IMR-90 (cell line): ENCODE data around the gene ACRBP. TPM values are rescaled to one million over a fixed set of nuclear protein-coding genes. Genes with fewer than 3 reads are reported as not detected.

Experiments used
- ATAC-seq: fragments of 200-7000 bp; cut with Tn5 transposase; 2 replicates; pipeline ENCODE4 v1.9.1; 2020; ENCODE audit warnings: low read depth, mild to moderate bottlenecking, moderate library complexity
- BruUV-seq: library from RNA; stranded (reverse); fragments of 400-500 nt; replicated peaks from 2 replicates; lab custom pipeline; 2021; lab: Mats Ljungman, UMichigan
- CTCF ChIA-PET: fragments of 300-600 bp; formaldehyde crosslinking; extraction: SDS; loops from one replicate; lab custom pipeline; 2021; ENCODE audit warnings: antibody characterized with exemption; lab: Yijun Ruan, JAX
- POLR2A ChIA-PET: fragments of 300-600 bp; sonication (Branson Sonifier 250); formaldehyde crosslinking; loops from one replicate; lab custom pipeline; 2022; ENCODE audit warnings: antibody characterized with exemption; ENCODE audit not compliant: unreplicated experiment; lab: Charles Lee
- DNase-seq: peaks from one replicate; pipeline ENCODE4 v3.0.0; 2013
- H2AFZ ChIP-seq: replicated peaks from 2 replicates; pipeline ENCODE3; 2013; ENCODE audit warnings: low read length, mild to moderate bottlenecking; ENCODE audit not compliant: poor library complexity
- H2AK5ac ChIP-seq: 2 replicates; pipeline ENCODE4 v1.6.1; 2013; ENCODE audit warnings: low read depth, low read length, inconsistent platforms
- H2AK9ac ChIP-seq: replicated peaks from 2 replicates; pipeline ENCODE3; 2013; ENCODE audit warnings: mild to moderate bottlenecking, low read depth, low read length, moderate library complexity; ENCODE audit not compliant: poor library complexity
- H2BK120ac ChIP-seq: 2 replicates; pipeline ENCODE4 v1.6.1; 2013; ENCODE audit warnings: low read depth, low read length, inconsistent platforms
- H2BK15ac ChIP-seq: 3 replicates; pipeline ENCODE4 v1.6.1; 2013; ENCODE audit warnings: low read depth, low read length, inconsistent platforms
- H2BK20ac ChIP-seq: 2 replicates; pipeline ENCODE4 v1.6.1; 2013; ENCODE audit warnings: low read depth, mild to moderate bottlenecking, inconsistent platforms, low read length, moderate library complexity
- H2BK5ac ChIP-seq: 2 replicates; pipeline ENCODE4 v1.6.1; 2013; ENCODE audit warnings: mild to moderate bottlenecking, low read depth, low read length, inconsistent platforms; ENCODE audit not compliant: poor library complexity, severe bottlenecking
- H3K14ac ChIP-seq: replicated peaks from 2 replicates; pipeline ENCODE4 v1.6.1; 2013; ENCODE audit warnings: low read depth, low read length, inconsistent platforms
- H3K18ac ChIP-seq: 2 replicates; pipeline ENCODE4 v1.6.1; 2013; ENCODE audit warnings: low read depth, low read length, control low read depth
- H3K23ac ChIP-seq: 2 replicates; pipeline ENCODE4 v1.6.1; 2013; ENCODE audit warnings: low read depth, low read length, inconsistent platforms
- H3K27ac ChIP-seq: 2 replicates; pipeline ENCODE4 v1.5.1; 2013; ENCODE audit warnings: mild to moderate bottlenecking, control low read depth, low read length; ENCODE audit not compliant: insufficient read depth
- H3K27me3 ChIP-seq: 2 replicates; pipeline ENCODE4 v1.6.1; 2013; ENCODE audit warnings: low read length; ENCODE audit not compliant: control insufficient read depth, insufficient read depth
- H3K36me3 ChIP-seq: 2 replicates; pipeline ENCODE4 v1.6.1; 2013; ENCODE audit warnings: low read length, mixed read lengths; ENCODE audit not compliant: control insufficient read depth, insufficient read depth
- H3K4ac ChIP-seq: 2 replicates; pipeline ENCODE4 v1.6.1; 2013; ENCODE audit warnings: low read depth, low read length, inconsistent platforms
- H3K4me1 ChIP-seq: 2 replicates; pipeline ENCODE4 v1.6.1; 2013; ENCODE audit warnings: low read length, mixed read lengths; ENCODE audit not compliant: control insufficient read depth, insufficient read depth
- H3K4me2 ChIP-seq: 2 replicates; pipeline ENCODE4 v1.6.1; 2013; ENCODE audit warnings: low read depth, mild to moderate bottlenecking, control low read depth, low read length, moderate library complexity
- H3K4me3 ChIP-seq: 2 replicates; pipeline ENCODE4 v1.5.1; 2013; ENCODE audit warnings: low read depth, mild to moderate bottlenecking, control low read depth, low read length, moderate library complexity; ENCODE audit not compliant: insufficient read depth
- H3K56ac ChIP-seq: 2 replicates; pipeline ENCODE4 v1.6.1; 2013; ENCODE audit warnings: low read length, inconsistent platforms; ENCODE audit not compliant: insufficient read depth; ENCODE audit errors: extremely low read depth
- H3K79me1 ChIP-seq, 2 experiments: 2 replicates each; pipeline ENCODE4 v1.6.1; 2013; ENCODE audit warnings: low read length in 2 of 2, inconsistent platforms in 1 of 2, low read depth in 1 of 2
- H3K9ac ChIP-seq: 2 replicates; pipeline ENCODE4 v1.6.1; 2013; ENCODE audit warnings: low read depth, low read length, control low read depth
- H3K9me1 ChIP-seq: 2 replicates; pipeline ENCODE4 v1.6.1; 2013; ENCODE audit warnings: low read length, inconsistent platforms; ENCODE audit not compliant: insufficient read depth
- H3K9me3 ChIP-seq: 2 replicates; pipeline ENCODE4 v1.6.1; 2013; ENCODE audit warnings: low read length; ENCODE audit not compliant: control insufficient read depth, insufficient read depth
- H4K20me1 ChIP-seq: 2 replicates; pipeline ENCODE4 v1.6.1; 2013; ENCODE audit warnings: low read length, inconsistent platforms; ENCODE audit not compliant: insufficient read depth
- H4K5ac ChIP-seq: 2 replicates; pipeline ENCODE4 v1.6.1; 2013; ENCODE audit warnings: mild to moderate bottlenecking, low read depth, low read length, control low read depth
- H4K8ac ChIP-seq, 2 experiments: 2 replicates each; pipeline ENCODE4 v1.6.1; 2013; ENCODE audit warnings: low read depth in 2 of 2, low read length in 2 of 2, control low read depth in 1 of 2, inconsistent platforms in 1 of 2
- H4K91ac ChIP-seq: 2 replicates; pipeline ENCODE4 v1.6.1; 2013; ENCODE audit warnings: low read depth, low read length, inconsistent platforms; ENCODE audit not compliant: insufficient read depth
- BHLHE40 ChIP-seq: fragments of 150-350 bp; IDR thresholded peaks from 2 replicates; pipeline ENCODE4 v1.6.1; 2016; ENCODE audit warnings: mild to moderate bottlenecking, low read depth, low read length
- CEBPB ChIP-seq: IDR thresholded peaks from 2 replicates; pipeline ENCODE4 v1.6.1; 2012; ENCODE audit warnings: low read depth, low read length, improper control_type of control experiment
- CTCF ChIP-seq: conservative IDR thresholded peaks from 2 replicates; pipeline ENCODE4 v1.5.1; 2012; ENCODE audit warnings: mild to moderate bottlenecking, low read depth, low read length, improper control_type of control experiment
- FOS ChIP-seq: fragments of 150-350 bp; IDR thresholded peaks from 2 replicates; pipeline ENCODE4 v1.6.1; 2016; ENCODE audit warnings: low read depth, low read length
- MAFK ChIP-seq: IDR thresholded peaks from 2 replicates; pipeline ENCODE4 v1.6.1; 2012; ENCODE audit warnings: low read depth, low read length, improper control_type of control experiment
- MAZ ChIP-seq: IDR thresholded peaks from 2 replicates; pipeline ENCODE4 v1.6.1; 2012; ENCODE audit warnings: low read depth, mild to moderate bottlenecking, low read length, improper control_type of control experiment, moderate library complexity, borderline replicate concordance
- MXI1 ChIP-seq: IDR thresholded peaks from 2 replicates; pipeline ENCODE4 v1.6.1; 2012; ENCODE audit warnings: low read depth, mild to moderate bottlenecking, low read length, moderate library complexity, borderline replicate concordance
- NFE2L2 ChIP-seq: fragments of 150-350 bp; IDR thresholded peaks from 2 replicates; pipeline ENCODE4 v1.6.1; 2016; ENCODE audit warnings: low read depth, mild to moderate bottlenecking, low read length
- POLR2A ChIP-seq: IDR thresholded peaks from 2 replicates; pipeline ENCODE4 v1.6.1; 2012; ENCODE audit warnings: mild to moderate bottlenecking, low read depth, low read length
- RAD21 ChIP-seq: IDR thresholded peaks from 2 replicates; pipeline ENCODE4 v1.6.1; 2012; ENCODE audit warnings: low read length, improper control_type of control experiment
- RFX5 ChIP-seq: IDR thresholded peaks from 2 replicates; pipeline ENCODE4 v1.8.0; 2012; ENCODE audit warnings: low read depth, mild to moderate bottlenecking, low read length, moderate library complexity
- USF2 ChIP-seq: fragments of 150-350 bp; IDR thresholded peaks from 2 replicates; pipeline ENCODE4 v1.6.1; 2017; ENCODE audit warnings: mild to moderate bottlenecking, antibody characterized with exemption, low read length, low read depth
- WGBS, 2 experiments: methylation state at CpG; one replicate each; pipeline versions ENCODE4 v1.1.5 to v1.1.7; 2013; ENCODE audit warnings: missing lambda C conversion rate in 2 of 2; ENCODE audit not compliant: insufficient read length in 1 of 2; ENCODE audit errors: extremely low coverage in 2 of 2; 5-methylcytosine and 5-hydroxymethylcytosine counted together
- dilution Hi-C: fragments of 300-500 bp; cut with HindIII; formaldehyde crosslinking; loops from one replicate; pipeline ENCODE4 v1.14.3; 2018; ENCODE audit warnings: low sequenced_read_pairs; ENCODE audit not compliant: unreplicated experiment
- in situ Hi-C: fragments of 300-500 bp; cut with MboI; formaldehyde crosslinking; loops from 3 replicates; pipeline ENCODE4 v1.14.3; 2019; ENCODE audit warnings: low sequenced_read_pairs, inconsistent platforms, mixed read lengths
- intact Hi-C: fragments of 100-400 bp; cut with micrococcal nuclease; formaldehyde crosslinking; loops from 2 replicates; pipeline ENCODE4 v1.10.0; 2022
- polyA plus RNA-seq, 3 experiments: library from polyadenylated mRNA; depleted of rRNA; stranded (reverse); fragments of >200 nt; gene quantifications; 2 replicates each; pipeline ENCODE4 v1.2.3, GENCODE V29; 2012; ENCODE audit warnings: low replicate concordance in 1 of 3
- total RNA-seq: library from RNA; depleted of rRNA; stranded (reverse); fragments of >200 nt; gene quantifications from 2 replicates; pipeline ENCODE4 v1.2.3, GENCODE V29; 2012
- TF ChIP-seq, protein P1 (sequence below): fragments of 150-350 bp; IDR thresholded peaks from 2 replicates; pipeline ENCODE4 v1.6.1; 2016; ENCODE audit warnings: low read depth, mild to moderate bottlenecking, low read length, moderate library complexity, borderline replicate concordance

ACRBP gene
- total and polyA plus RNA-seq, 2 of the 4 experiments (the other 2 are of a cell fraction), result 0.38 TPM; not detected in 1

GRCh38 chr12:6662906-6663742 lies 15.9 kb upstream of the ACRBP start, which contains the start of gene ING4:
ING4 (minus strand) TSS chr12:6663119; CDS start chr12:6663101, 18 bp downstream.
- Histone ChIP-seq H3K4ac (peak within 1 kb of the TSS; percentile 86), H3K27ac (peak within 1 kb of the TSS; percentile 71), H3K56ac (peak within 1 kb of the TSS; percentile 75), H3K23ac (0 out of 2 replicates have a peak within 1 kb of the TSS, but pooled peaks have one; percentile 51), H3K79me1 (peaks cover 16 to 24% of the 10 kb centered on the region in 2 experiments), H3K14ac (peak within 1 kb of the TSS; percentile 92), H4K5ac (peak within 1 kb of the TSS; percentile 94), H3K9me1 (no peaks in the 10 kb centered on the region), H4K8ac (peak within 1 kb of the TSS; percentile 91 to 100), H3K18ac (no peak within 1 kb of the TSS), H2BK120ac (peak within 1 kb of the TSS; percentile 70; the same call in 1 of the 2 replicates), H2AK9ac (peak within 1 kb of the TSS; percentile 99), H2BK5ac (peak within 1 kb of the TSS; percentile 84), H2AFZ (peak within 1 kb of the TSS; percentile 98), H4K91ac (peak within 1 kb of the TSS; percentile 73), H3K4me2 (peak within 1 kb of the TSS; percentile 92), H4K20me1 (no peaks in the 10 kb centered on the region), H2AK5ac (peak within 1 kb of the TSS; percentile 90), H3K4me1 (no peaks in the 10 kb centered on the region), H3K4me3 (peak within 1 kb of the TSS; percentile 73), H2BK20ac (no peak within 1 kb of the TSS), H3K9me3 (no peaks in the 10 kb centered on the region), H3K27me3 (no peaks in the 10 kb centered on the region), H2BK15ac (no peak within 1 kb of the TSS; the same call in 2 of the 3 replicates), H3K9ac (peak within 1 kb of the TSS; percentile 78), H3K36me3 (peaks cover 20% of the 10 kb centered on the region)
- intact Hi-C loops, result loop anchor here (2.0 to 5.0 kb wide), 2 partner anchors 26 to 46 kb away; partner anchors contain the start of gene ZNF384
- 0% methylated on average over 14 of the region's 37 CpGs; no CpG with 5 or more reads in 1 of the 2 experiments for WGBS, 2 experiments
- no TSS peak for BruUV-seq
- DNase-seq (peak; percentile 99), ATAC-seq (peak; percentile 99)
- in situ Hi-C loops, result no loop called here
- TF ChIP-seq FOS (no peak), RAD21 (no peak), POLR2A (peak; percentile 80), RFX5 (no peak), MXI1 (no peak), BHLHE40 (no peak), CTCF (no peak), NFE2L2 (peak; percentile 22; the same call in 1 of the 2 replicates), CEBPB (peak; percentile 35; the same call in 1 of the 2 replicates), USF2 (no peak), MAZ (no peak), MAFK (no peak)
- TF ChIP-seq, protein P1, sequence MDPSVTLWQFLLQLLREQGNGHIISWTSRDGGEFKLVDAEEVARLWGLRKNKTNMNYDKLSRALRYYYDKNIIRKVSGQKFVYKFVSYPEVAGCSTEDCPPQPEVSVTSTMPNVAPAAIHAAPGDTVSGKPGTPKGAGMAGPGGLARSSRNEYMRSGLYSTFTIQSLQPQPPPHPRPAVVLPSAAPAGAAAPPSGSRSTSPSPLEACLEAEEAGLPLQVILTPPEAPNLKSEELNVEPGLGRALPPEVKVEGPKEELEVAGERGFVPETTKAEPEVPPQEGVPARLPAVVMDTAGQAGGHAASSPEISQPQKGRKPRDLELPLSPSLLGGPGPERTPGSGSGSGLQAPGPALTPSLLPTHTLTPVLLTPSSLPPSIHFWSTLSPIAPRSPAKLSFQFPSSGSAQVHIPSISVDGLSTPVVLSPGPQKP, result peak; percentile 97
- ChIA-PET CTCF (interaction anchor here (1.0 kb wide), 1 partner anchor 240 kb away, joined by 6 read pairs; no protein-coding TSS in a partner anchor), POLR2A (no interaction called here)
- dilution Hi-C loops, result no loop called here
